ENCODE results near the gene TSKS.

GRCh38 chr19:49763230-49763629 lies at the start of gene TSKS:
- TF ChIP-seq, protein P1, sequence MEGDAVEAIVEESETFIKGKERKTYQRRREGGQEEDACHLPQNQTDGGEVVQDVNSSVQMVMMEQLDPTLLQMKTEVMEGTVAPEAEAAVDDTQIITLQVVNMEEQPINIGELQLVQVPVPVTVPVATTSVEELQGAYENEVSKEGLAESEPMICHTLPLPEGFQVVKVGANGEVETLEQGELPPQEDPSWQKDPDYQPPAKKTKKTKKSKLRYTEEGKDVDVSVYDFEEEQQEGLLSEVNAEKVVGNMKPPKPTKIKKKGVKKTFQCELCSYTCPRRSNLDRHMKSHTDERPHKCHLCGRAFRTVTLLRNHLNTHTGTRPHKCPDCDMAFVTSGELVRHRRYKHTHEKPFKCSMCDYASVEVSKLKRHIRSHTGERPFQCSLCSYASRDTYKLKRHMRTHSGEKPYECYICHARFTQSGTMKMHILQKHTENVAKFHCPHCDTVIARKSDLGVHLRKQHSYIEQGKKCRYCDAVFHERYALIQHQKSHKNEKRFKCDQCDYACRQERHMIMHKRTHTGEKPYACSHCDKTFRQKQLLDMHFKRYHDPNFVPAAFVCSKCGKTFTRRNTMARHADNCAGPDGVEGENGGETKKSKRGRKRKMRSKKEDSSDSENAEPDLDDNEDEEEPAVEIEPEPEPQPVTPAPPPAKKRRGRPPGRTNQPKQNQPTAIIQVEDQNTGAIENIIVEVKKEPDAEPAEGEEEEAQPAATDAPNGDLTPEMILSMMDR (IDR thresholded peaks at IDR 0.05), result no peak
- no peak for TF ChIP-seq POLR2A (IDR thresholded peaks at IDR 0.05; ENCODE audit: low read depth)
- no peak for TF ChIP-seq EP300 (IDR thresholded peaks at IDR 0.05)
